Gastrocnemius medialis (tissue), 4 donors: Measurements from ENCODE around the gene USP34. TPM values are rescaled to one million over a fixed set of nuclear protein-coding genes. Genes with fewer than 3 reads are reported as not detected.

Experiments used
- ATAC-seq, 2 donors: fragments of 150-250 bp; one replicate each; pipeline ENCODE4 v1.9.1; 2016
- DNase-seq, 2 donors: peaks; one replicate each; pipeline ENCODE4 v3.0.0-alpha.2; 2019
- H3K27ac ChIP-seq, 4 donors: fragments of 200-600 bp; sonication (generic); 1 replicate in 1 of 4; 2 replicates in 3 of 4; pipeline ENCODE4 v1.5.1; 2016 to 2018; ENCODE audit warnings: mild to moderate bottlenecking in 2 of 4, moderate library complexity in 1 of 4
- H3K27me3 ChIP-seq, 3 donors: fragments of 200-600 bp; sonication (generic) in 2 of 3; 1 replicate in 1 of 3; 2 replicates in 2 of 3; pipeline versions ENCODE4 v1.5.1 to v1.6.0; 2016 to 2019; ENCODE audit warnings: mild to moderate bottlenecking in 1 of 3, moderate library complexity in 1 of 3
- H3K36me3 ChIP-seq, 2 donors: fragments of 200-600 bp; sonication (generic) in 1 of 2; one replicate each; pipeline ENCODE4 v1.5.1; 2017 to 2018
- H3K4me1 ChIP-seq, 2 donors: fragments of 200-600 bp; sonication (generic) in 1 of 2; one replicate each; pipeline ENCODE4 v1.5.1; 2016 to 2017; ENCODE audit warnings: mild to moderate bottlenecking in 2 of 2
- H3K4me3 ChIP-seq, 4 donors: fragments of 200-600 bp; sonication (generic) in 3 of 4; 1 replicate in 1 of 4; 2 replicates in 3 of 4; pipeline ENCODE4 v1.5.1; 2016 to 2019; ENCODE audit warnings: mild to moderate bottlenecking in 2 of 4
- H3K9me3 ChIP-seq, 3 donors: fragments of 200-600 bp; sonication (generic) in 2 of 3; 1 replicate in 1 of 3; 2 replicates in 2 of 3; pipeline ENCODE4 v1.5.1; 2016 to 2019
- POLR2A ChIP-seq, 2 donors: fragments of 450-650 bp; IDR thresholded peaks; one replicate each; pipeline ENCODE4 v1.6.1; 2017; ENCODE audit warnings: antibody characterized with exemption in 2 of 2, mild to moderate bottlenecking in 2 of 2, moderate library complexity in 2 of 2
- in situ Hi-C, 4 donors: fragments of 200-750 bp; cut with MboI; loops; one replicate each; pipeline versions ENCODE4 v1.15.0 to v1.8.0; 2017; ENCODE audit warnings: low sequenced_read_pairs in 4 of 4
- intact Hi-C: fragments of 100-400 bp; cut with DNase I; formaldehyde crosslinking; loops from one replicate; pipeline ENCODE4 v1.15.1; 2023; ENCODE audit warnings: low total_unique reads
- total RNA-seq, 4 donors: library from RNA; depleted of rRNA; stranded (reverse); fragments of >200 nt; gene quantifications; one replicate each; pipeline versions ENCODE4 v1.1.0 to v1.2.3, GENCODE V29; 2016
- TF ChIP-seq, protein P1 (sequence below), 5 experiments: fragments of 450-650 bp in 3 of 5; fragments of 200-600 bp in 2 of 5; sonication (generic) in 2 of 5; IDR thresholded peaks in 4 of 5; conservative IDR thresholded peaks in 1 of 5; 1 replicate in 4 of 5; 2 replicates in 1 of 5; pipeline ENCODE4 v1.5.1; 2016 to 2019; ENCODE audit warnings: antibody characterized with exemption in 5 of 5, mild to moderate bottlenecking in 3 of 5, moderate library complexity in 3 of 5

The USP34 gene
- total RNA-seq, 4 donors from 2014 or later, result 64.5 to 150 (median 76.3) TPM

DNA sequence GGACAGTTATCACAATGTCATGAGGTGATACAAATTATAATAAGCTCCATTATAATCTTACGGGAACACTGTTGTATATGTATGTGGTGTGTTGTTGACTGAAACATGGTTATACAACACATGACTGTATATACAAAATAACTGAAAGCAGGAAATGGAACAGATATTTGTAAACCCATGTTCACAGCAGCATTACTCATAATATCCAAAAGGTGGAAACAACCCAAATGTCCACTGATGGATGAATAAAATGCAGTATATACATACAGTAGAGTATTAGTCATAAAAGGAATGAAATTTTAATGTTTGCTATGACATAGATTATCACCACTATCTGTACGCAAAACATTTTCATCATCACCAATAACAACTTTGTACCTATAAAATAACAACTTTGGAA is 107.3 kb downstream of the USP34 start:
- H3K27ac ChIP-seq, result no peak overlapping the region
- DNase-seq (no peak), ATAC-seq (no peak)
- in situ Hi-C loops, result no loop called here
- no peaks in the 10 kb centered on the region for H3K9me3 ChIP-seq
- H3K4me3 ChIP-seq, result no peak overlapping the region
- peaks cover 0 to 9% of the 10 kb centered on the region in 2 donors for H3K36me3 ChIP-seq
- TF ChIP-seq, protein P1, sequence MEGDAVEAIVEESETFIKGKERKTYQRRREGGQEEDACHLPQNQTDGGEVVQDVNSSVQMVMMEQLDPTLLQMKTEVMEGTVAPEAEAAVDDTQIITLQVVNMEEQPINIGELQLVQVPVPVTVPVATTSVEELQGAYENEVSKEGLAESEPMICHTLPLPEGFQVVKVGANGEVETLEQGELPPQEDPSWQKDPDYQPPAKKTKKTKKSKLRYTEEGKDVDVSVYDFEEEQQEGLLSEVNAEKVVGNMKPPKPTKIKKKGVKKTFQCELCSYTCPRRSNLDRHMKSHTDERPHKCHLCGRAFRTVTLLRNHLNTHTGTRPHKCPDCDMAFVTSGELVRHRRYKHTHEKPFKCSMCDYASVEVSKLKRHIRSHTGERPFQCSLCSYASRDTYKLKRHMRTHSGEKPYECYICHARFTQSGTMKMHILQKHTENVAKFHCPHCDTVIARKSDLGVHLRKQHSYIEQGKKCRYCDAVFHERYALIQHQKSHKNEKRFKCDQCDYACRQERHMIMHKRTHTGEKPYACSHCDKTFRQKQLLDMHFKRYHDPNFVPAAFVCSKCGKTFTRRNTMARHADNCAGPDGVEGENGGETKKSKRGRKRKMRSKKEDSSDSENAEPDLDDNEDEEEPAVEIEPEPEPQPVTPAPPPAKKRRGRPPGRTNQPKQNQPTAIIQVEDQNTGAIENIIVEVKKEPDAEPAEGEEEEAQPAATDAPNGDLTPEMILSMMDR (IDR thresholded peaks at IDR 0.05 in 4 of 5, conservative IDR thresholded peaks at IDR 0.05 in 1 of 5), result no peak
- TF ChIP-seq POLR2A (IDR thresholded peaks at IDR 0.05), result no peak
- H3K4me1 ChIP-seq, result peaks cover 9 to 10% of the 10 kb centered on the region in 2 donors
- no peaks in the 10 kb centered on the region for H3K27me3 ChIP-seq
- intact Hi-C loops, result no loop called here

DNA sequence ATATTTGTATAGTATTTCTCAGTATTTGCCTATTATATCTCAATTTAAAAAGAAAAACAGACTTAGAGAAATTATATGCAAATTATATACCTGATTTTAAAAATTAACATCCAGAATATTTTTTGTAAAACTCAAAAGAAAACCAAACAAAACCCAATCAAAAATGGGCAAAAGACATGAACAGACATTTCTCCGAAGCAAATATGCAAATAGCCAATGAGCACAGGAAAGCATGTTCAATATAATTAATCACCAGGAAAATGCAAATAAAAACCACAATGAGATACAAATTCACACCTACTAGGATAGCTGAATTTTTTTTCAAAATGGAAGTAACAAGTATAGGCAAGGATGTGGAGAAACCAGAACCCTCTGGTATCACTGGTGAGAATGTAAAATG is 108.0 kb downstream of the USP34 start:
- TF ChIP-seq, protein P1 (IDR thresholded peaks at IDR 0.05 in 4 of 5, conservative IDR thresholded peaks at IDR 0.05 in 1 of 5), result no peak
- Histone ChIP-seq H3K4me3 (no peak overlapping the region), H3K9me3 (no peaks in the 10 kb centered on the region), H3K36me3 (peaks cover 0 to 9% of the 10 kb centered on the region in 2 donors), H3K4me1 (peaks cover 15 to 16% of the 10 kb centered on the region in 2 donors), H3K27ac (no peak overlapping the region), H3K27me3 (no peaks in the 10 kb centered on the region)
- DNase-seq (no peak), ATAC-seq (no peak)
- intact Hi-C loops, result no loop called here
- in situ Hi-C loops, result no loop called here

DNA sequence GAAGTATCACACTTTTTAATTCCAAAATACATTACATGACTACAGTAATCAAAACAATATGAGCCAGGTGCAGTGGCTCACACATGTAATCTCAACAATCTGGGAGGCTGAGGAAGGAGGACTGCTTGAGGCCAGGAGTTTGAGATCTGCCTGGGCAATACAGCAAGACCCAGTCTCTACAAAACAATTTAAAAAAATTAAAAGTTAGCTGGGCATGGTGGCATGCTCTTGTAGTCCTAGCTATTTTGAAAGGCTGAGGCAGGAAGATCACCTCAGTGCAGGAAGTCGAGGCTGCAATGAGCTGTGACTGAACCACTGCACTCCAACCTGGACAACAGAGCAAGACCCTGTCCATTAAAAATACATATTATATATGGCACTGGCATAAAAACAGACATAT is 109.8 kb downstream of the USP34 start:
- no peak for ATAC-seq
- no peaks in the 10 kb centered on the region for H3K27me3 ChIP-seq
- no peak overlapping the region for H3K27ac ChIP-seq
- no peak for TF ChIP-seq POLR2A (IDR thresholded peaks at IDR 0.05)
- TF ChIP-seq, protein P1 (IDR thresholded peaks at IDR 0.05 in 4 of 5, conservative IDR thresholded peaks at IDR 0.05 in 1 of 5), result no peak
- peaks cover 30 to 32% of the 10 kb centered on the region in 2 donors for H3K4me1 ChIP-seq
- in situ Hi-C loops (no loop called here), intact Hi-C loops (no loop called here)
- DNase-seq, result no peak
- H3K9me3 ChIP-seq, result no peaks in the 10 kb centered on the region
- H3K36me3 ChIP-seq, result no peaks in the 10 kb centered on the region
- H3K4me3 ChIP-seq, result no peak overlapping the region

DNA sequence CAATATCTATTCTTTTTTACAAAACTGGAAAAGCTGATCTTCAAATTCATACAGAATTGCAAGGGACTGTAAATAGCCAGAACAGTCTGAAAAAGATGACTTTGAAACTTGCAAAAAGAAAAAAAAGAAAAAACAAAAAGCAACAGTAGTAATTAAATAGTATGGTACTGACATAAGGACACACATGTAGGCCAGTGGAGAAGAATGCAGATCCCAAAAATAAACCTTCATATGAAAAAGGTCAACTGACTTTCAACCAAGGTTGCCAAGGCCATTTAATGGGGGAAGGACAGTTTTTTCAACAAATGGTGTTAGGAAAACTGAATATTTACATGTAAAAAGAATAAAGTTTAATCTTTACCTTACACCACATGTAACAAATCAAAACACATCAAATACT is 111.8 kb downstream of the USP34 start:
- intact Hi-C loops (no loop called here), in situ Hi-C loops (no loop called here)
- Histone ChIP-seq H3K27me3 (no peaks in the 10 kb centered on the region), H3K36me3 (peaks cover 0 to 7% of the 10 kb centered on the region in 2 donors), H3K9me3 (no peaks in the 10 kb centered on the region), H3K4me3 (no peak overlapping the region), H3K4me1 (peaks cover 34 to 35% of the 10 kb centered on the region in 2 donors), H3K27ac (peak overlapping the region; percentile 9 to 57 (median 49))
- TF ChIP-seq POLR2A (IDR thresholded peaks at IDR 0.05), result no peak
- TF ChIP-seq, protein P1 (IDR thresholded peaks at IDR 0.05 in 4 of 5, conservative IDR thresholded peaks at IDR 0.05 in 1 of 5), result no peak
- ATAC-seq (peak; percentile 31 to 49), DNase-seq (no peak)

DNA sequence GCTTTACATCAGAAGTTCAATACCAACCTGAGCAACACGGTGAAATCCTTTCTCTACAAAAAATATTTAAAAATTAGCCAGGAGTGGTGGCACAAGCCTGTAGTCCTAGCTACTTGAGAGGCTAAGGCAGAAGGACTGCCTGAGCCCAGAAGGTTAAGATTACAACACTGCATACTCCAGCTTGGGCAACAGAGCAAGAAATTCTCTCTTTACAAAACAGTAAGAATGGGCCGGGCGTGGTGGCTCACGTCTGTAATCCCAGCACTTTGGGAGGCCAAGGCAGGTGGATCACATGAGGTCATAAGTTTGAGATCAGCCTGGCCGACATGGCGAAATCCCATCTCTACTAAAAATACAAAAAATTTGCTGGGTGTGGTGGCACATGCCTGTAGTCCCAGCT is 113.2 kb downstream of the USP34 start:
- Histone ChIP-seq H3K4me1 (peaks cover 34 to 35% of the 10 kb centered on the region in 2 donors), H3K36me3 (peaks cover 0 to 12% of the 10 kb centered on the region in 2 donors), H3K27me3 (no peaks in the 10 kb centered on the region), H3K4me3 (no peak overlapping the region), H3K27ac (peak overlapping the region; percentile 32 to 57 (median 49)), H3K9me3 (peaks cover 0 to 4% (median 0%) of the 10 kb centered on the region in 3 donors)
- intact Hi-C loops, result no loop called here
- in situ Hi-C loops, result no loop called here
- TF ChIP-seq POLR2A (IDR thresholded peaks at IDR 0.05), result no peak
- TF ChIP-seq, protein P1 (IDR thresholded peaks at IDR 0.05 in 4 of 5, conservative IDR thresholded peaks at IDR 0.05 in 1 of 5), result no peak
- DNase-seq, result peak in 1 of 2 donors; percentile 21
- peak in 1 of 2 donors; percentile 49 for ATAC-seq
